Fibroblast of villous mesenchyme (primary cell): ENCODE measurements around the gene LYRM4. TPM values are rescaled to one million over a fixed set of nuclear protein-coding genes. Genes with fewer than 3 reads are reported as not detected.
A peak's percentile ranks its signal among the peaks of the same experiment; 100 is the strongest.

Source experiments
- DNase-seq: peaks from one replicate; pipeline ENCODE4 v3.0.0-alpha.2; 2010; ENCODE audit warnings: low read depth
- H3K4me3 ChIP-seq: 2 replicates; pipeline ENCODE4 v1.5.1; 2011; ENCODE audit warnings: low read depth, mild to moderate bottlenecking, low read length
- total RNA-seq: library from RNA; depleted of rRNA; stranded (reverse); fragments of >200 nt; gene quantifications from 2 replicates; pipeline ENCODE4 v1.2.3, GENCODE V29; 2012
- TF ChIP-seq, protein P1 (sequence below): IDR thresholded peaks from 2 replicates; pipeline ENCODE4 v1.5.1; 2012; ENCODE audit warnings: low read depth, mild to moderate bottlenecking, low read length; ENCODE audit not compliant: insufficient read depth

LYRM4 gene
- total RNA-seq, 1 donor = 13.4 TPM

DNA sequence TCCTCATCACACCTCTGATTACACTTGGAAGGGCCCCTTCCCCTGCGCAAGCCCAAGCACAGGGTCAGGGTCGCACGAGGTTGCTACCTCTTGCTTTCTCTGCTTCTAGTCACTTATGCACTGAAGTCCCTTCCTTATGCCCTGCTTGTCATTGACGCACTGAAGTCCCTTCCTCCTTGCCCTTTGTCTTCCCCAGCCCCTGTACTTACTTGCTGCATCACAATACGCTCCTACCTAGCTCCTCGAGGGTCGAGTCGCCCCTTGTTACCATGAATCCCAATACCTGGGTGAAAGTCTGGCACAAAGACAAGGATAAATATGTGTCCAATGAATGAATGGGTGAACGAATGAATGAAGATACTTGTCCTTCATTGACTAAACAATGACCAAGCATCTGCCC, 75.9 kb downstream of the LYRM4 start:
- TF ChIP-seq, protein P1, sequence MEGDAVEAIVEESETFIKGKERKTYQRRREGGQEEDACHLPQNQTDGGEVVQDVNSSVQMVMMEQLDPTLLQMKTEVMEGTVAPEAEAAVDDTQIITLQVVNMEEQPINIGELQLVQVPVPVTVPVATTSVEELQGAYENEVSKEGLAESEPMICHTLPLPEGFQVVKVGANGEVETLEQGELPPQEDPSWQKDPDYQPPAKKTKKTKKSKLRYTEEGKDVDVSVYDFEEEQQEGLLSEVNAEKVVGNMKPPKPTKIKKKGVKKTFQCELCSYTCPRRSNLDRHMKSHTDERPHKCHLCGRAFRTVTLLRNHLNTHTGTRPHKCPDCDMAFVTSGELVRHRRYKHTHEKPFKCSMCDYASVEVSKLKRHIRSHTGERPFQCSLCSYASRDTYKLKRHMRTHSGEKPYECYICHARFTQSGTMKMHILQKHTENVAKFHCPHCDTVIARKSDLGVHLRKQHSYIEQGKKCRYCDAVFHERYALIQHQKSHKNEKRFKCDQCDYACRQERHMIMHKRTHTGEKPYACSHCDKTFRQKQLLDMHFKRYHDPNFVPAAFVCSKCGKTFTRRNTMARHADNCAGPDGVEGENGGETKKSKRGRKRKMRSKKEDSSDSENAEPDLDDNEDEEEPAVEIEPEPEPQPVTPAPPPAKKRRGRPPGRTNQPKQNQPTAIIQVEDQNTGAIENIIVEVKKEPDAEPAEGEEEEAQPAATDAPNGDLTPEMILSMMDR = no peak
- no peak overlapping the region for H3K4me3 ChIP-seq
- DNase-seq = no peak

DNA sequence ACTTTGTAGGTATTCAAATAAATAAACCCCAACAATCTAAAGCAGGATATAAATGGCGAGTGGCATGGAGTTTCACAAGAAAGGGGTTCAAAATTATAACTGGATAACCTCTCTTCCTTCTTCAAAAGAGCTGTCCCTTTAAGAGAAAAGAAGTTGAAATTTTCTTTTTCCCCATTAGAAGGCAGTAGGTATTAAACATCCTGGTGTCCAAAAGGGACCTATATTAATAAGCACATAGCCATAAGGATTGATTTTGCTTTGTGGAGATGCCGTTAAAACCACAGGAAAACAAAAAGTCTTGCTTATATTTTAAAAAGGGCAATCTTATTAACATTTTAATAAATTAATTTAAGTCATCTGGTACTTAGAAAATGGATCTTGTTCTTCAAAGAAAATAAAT, 76.5 kb downstream of the LYRM4 start:
- no peak overlapping the region for H3K4me3 ChIP-seq
- DNase-seq = no peak

DNA sequence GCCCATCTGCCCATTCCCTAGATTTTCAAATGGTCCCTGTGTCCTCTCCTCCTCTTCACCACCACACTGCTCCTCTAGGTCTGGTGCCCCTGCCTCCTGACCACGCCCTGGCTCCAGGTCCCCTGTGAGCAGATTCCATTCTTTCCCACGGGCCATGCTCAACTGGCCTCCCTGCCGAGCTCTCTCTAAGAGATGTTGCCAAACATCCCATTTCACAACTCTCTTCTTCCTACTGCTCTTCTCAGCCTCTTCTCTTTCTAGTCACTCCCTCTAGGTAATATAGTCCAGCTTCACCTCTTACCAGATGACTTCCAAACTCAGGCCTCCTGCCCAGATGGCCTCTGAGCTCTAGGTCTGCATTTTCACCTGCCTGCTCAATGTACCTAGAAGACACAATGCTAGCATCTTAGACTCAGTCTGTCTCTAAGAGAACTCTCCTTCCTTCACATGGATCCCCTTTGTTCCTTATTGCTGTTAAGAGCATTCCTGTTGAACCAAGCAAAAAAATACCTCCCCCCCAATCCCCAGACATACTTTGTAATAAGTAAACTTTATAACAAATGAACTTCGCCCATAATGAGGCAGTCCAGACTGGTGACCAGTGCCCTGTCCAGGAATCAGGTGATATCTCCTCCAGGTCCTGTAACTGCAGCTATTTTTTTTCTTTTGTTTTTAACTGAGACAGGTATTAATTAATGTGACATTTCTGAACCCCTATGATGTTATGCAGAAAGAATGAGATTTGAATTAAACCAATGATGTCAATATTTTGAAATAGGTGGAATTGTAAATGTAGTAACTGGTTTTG, 79.0 kb downstream of the LYRM4 start:
- TF ChIP-seq, protein P1 = no peak
- DNase-seq = no peak
- H3K4me3 ChIP-seq = no peak overlapping the region

More for the DNA sequence above, 76.5 kb downstream of the LYRM4 start:
- TF ChIP-seq, protein P1 = no peak

DNA sequence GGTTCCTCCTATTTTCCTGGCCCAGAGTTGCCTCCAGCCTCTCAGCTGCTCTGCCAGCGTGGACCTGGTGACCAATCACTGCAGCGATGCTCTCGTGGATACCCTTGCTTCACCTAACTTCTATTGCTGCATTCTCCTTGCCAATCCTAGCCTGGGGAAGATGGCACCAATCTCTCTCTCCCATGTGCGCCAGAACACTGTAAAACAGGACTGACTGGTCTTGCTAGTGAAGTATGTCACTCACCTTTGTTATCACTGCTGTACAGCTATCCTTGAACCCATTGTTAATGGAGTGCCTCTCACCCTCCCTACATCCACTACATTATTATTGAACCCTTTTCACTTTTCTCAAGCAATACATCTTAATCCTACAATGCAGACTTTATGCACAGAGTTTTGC, 80.1 kb downstream of the LYRM4 start:
- H3K4me3 ChIP-seq = no peak overlapping the region
- TF ChIP-seq, protein P1 = no peak

DNA sequence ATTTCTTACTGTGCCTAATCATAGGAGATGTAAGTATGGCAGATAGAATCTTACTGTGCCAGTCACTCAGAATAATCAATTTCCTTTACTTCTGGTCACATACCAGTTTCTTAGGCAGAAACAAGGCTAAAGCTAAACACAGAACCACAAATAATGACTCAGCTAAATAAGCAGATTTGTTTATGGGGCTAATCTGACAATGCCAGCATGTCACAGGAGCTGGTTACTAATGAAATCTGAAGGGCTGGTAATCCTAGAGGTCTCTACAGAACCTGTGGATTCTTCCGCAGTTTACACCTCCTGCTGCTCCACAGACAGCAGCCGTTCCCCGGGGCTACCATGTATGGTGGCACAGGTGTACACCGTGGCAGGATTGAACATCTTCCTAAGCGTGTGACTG, 80.8 kb downstream of the LYRM4 start:
- no peak overlapping the region for H3K4me3 ChIP-seq
- TF ChIP-seq, protein P1 = no peak
- peak; percentile 32 for DNase-seq

More for the DNA sequence above, 80.1 kb downstream of the LYRM4 start:
- no peak for DNase-seq

DNA sequence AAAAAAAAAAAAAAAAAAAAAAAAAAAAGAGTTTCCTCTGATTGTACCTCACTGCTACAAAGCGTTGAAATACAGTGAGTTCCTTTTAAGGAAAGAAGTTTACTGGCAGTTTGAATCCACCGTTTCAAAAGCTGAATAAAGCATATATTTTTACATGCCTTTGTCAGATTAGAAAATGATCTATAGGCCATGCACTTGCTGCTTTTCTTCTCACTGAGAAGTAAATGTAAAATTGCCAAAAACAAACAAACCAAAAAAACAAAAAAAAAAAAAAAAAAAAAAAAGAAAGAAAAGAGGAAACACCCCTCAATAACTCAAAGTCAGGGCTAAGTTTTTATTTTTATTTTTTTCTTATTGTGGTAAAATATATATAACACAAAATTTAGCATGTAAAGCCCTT, 81.9 kb downstream of the LYRM4 start:
- no peak overlapping the region for H3K4me3 ChIP-seq
- DNase-seq = no peak
- TF ChIP-seq, protein P1 = no peak
